B cell (primary cell): Measurements from ENCODE around the gene NHSL2. TPM values are rescaled to one million over a fixed set of nuclear protein-coding genes. Genes with fewer than 3 reads are reported as not detected.

ENCODE experiments used
- ATAC-seq: fragments of 200-7000 bp; cut with Tn5 transposase; one replicate; pipeline ENCODE4 v1.10.0; 2021; ENCODE audit warnings: low read depth, mild to moderate bottlenecking, moderate number of reproducible peaks, moderate library complexity
- CTCF ChIA-PET: fragments of 350-600 bp; sonication (Branson Sonifier 250); formaldehyde crosslinking; loops from one replicate; lab custom pipeline; 2021; ENCODE audit warnings: antibody characterized with exemption, inconsistent platforms; lab: Charles Lee
- POLR2A ChIA-PET: fragments of 350-600 bp; sonication (Branson Sonifier 250); formaldehyde crosslinking; loops from one replicate; lab custom pipeline; 2021; ENCODE audit warnings: antibody characterized with exemption; lab: Charles Lee
- DNase-seq: peaks from one replicate; pipeline ENCODE4 v3.0.0; 2013
- H2AFZ ChIP-seq: 2 replicates; pipeline ENCODE4 v1.6.1; 2012; ENCODE audit warnings: mild to moderate bottlenecking, low read depth, low read length; ENCODE audit not compliant: insufficient read depth, poor library complexity, severe bottlenecking
- H3K27ac ChIP-seq, 2 donors: 1 replicate in 1 of 2; 2 replicates in 1 of 2; pipeline ENCODE4 v1.5.1; 2012 to 2013; ENCODE audit warnings: low read length in 2 of 2, mild to moderate bottlenecking in 2 of 2, moderate library complexity in 1 of 2
- H3K27me3 ChIP-seq, 4 experiments: fragments of 200-600 bp in 1 of 4; sonication (generic) in 1 of 4; replicated peaks in 1 of 4; 1 replicate in 2 of 4; 2 replicates in 2 of 4; pipeline versions ENCODE4 v1.6.1 to v1.7.0; 2013 to 2016; ENCODE audit warnings: low read length in 3 of 4, mild to moderate bottlenecking in 2 of 4, mixed read lengths in 1 of 4, moderate library complexity in 1 of 4; ENCODE audit not compliant: insufficient read depth in 4 of 4, control insufficient read depth in 3 of 4; ENCODE audit errors: control extremely low read depth in 1 of 4
- H3K36me3 ChIP-seq, 2 experiments: replicated peaks in 1 of 2; 1 replicate in 1 of 2; 2 replicates in 1 of 2; pipeline versions ENCODE4 v1.6.1 to v1.7.1; 2013; ENCODE audit warnings: low read length in 1 of 2; ENCODE audit not compliant: insufficient read depth in 2 of 2, control insufficient read depth in 1 of 2; ENCODE audit errors: control extremely low read depth in 1 of 2, extremely low read depth in 1 of 2
- H3K4me1 ChIP-seq, 2 donors: fragments of 200-600 bp in 1 of 2; sonication (generic) in 1 of 2; 1 replicate in 1 of 2; 2 replicates in 1 of 2; pipeline versions ENCODE4 v1.5.1 to v1.6.1; 2013 to 2017; ENCODE audit warnings: low read length in 2 of 2; ENCODE audit not compliant: control insufficient read depth in 2 of 2, insufficient read depth in 2 of 2
- H3K4me2 ChIP-seq: replicated peaks from 2 replicates; pipeline ENCODE3; 2012; ENCODE audit warnings: mild to moderate bottlenecking, low read depth, low read length; ENCODE audit not compliant: poor library complexity, severe bottlenecking
- H3K4me3 ChIP-seq, 5 experiments: fragments of 200-600 bp in 1 of 5; sonication (generic) in 1 of 5; 1 replicate in 3 of 5; 2 replicates in 2 of 5; pipeline versions ENCODE4 v1.5.1 to v1.7.0; 2011 to 2016; ENCODE audit warnings: low read length in 4 of 5, mild to moderate bottlenecking in 4 of 5, low read depth in 2 of 5, control low read depth in 1 of 5, moderate library complexity in 1 of 5; ENCODE audit not compliant: insufficient read depth in 1 of 5; ENCODE audit errors: control extremely low read depth in 1 of 5, extremely low read depth in 1 of 5
- H3K79me2 ChIP-seq: fragments of 200-600 bp; sonication (generic); one replicate; pipeline ENCODE4 v1.6.0; 2016; ENCODE audit warnings: low read length; ENCODE audit not compliant: control insufficient read depth, insufficient read depth
- H3K9ac ChIP-seq: fragments of 200-600 bp; sonication (generic); 2 replicates; pipeline ENCODE4 v1.6.1; 2017; ENCODE audit warnings: mild to moderate bottlenecking, low read length, moderate library complexity
- H3K9me3 ChIP-seq, 3 donors: one replicate each; pipeline versions ENCODE4 v1.6.1 to v1.7.1; 2013; ENCODE audit warnings: low read length in 2 of 3; ENCODE audit not compliant: control insufficient read depth in 2 of 3, insufficient read depth in 1 of 3; ENCODE audit errors: control extremely low read depth in 1 of 3
- H4K20me1 ChIP-seq: 2 replicates; pipeline ENCODE4 v1.6.0; 2012; ENCODE audit warnings: mild to moderate bottlenecking, low read length; ENCODE audit not compliant: insufficient read depth, control insufficient read depth, poor library complexity, severe bottlenecking
- H3K27ac Mint-ChIP-seq: one replicate; pipeline ENCODE4 v1.8.0; 2021; ENCODE audit warnings: mixed read lengths
- H3K27me3 Mint-ChIP-seq: one replicate; pipeline ENCODE4 v1.8.0; 2021; ENCODE audit warnings: mixed read lengths
- H3K4me1 Mint-ChIP-seq: one replicate; pipeline ENCODE4 v1.8.0; 2021; ENCODE audit warnings: mixed read lengths
- H3K4me3 Mint-ChIP-seq: one replicate; pipeline ENCODE4 v1.8.0; 2021; ENCODE audit warnings: mixed read lengths
- H3K9me3 Mint-ChIP-seq: one replicate; pipeline ENCODE4 v1.8.0; 2022; ENCODE audit warnings: mixed read lengths; ENCODE audit not compliant: insufficient read depth
- EZH2 ChIP-seq: IDR thresholded peaks from 2 replicates; pipeline ENCODE4 v1.6.1; 2012; ENCODE audit warnings: borderline replicate concordance, low read depth, mild to moderate bottlenecking, moderate library complexity, low read length; ENCODE audit not compliant: insufficient read depth, poor library complexity, severe bottlenecking
- WGBS: methylation state at CpG from one replicate; pipeline ENCODE4 v1.1.5; 2013; ENCODE audit warnings: missing lambda C conversion rate; ENCODE audit not compliant: insufficient coverage; 5-methylcytosine and 5-hydroxymethylcytosine counted together
- intact Hi-C: fragments of 100-400 bp; cut with micrococcal nuclease; formaldehyde crosslinking; loops from one replicate; pipeline ENCODE4 v1.10.0; 2022
- polyA plus RNA-seq: library from polyadenylated mRNA; depleted of rRNA; stranded (reverse); fragments of >200 nt; gene quantifications from 2 replicates; pipeline ENCODE4 v1.2.3, GENCODE V29; 2012
- total RNA-seq, 2 donors: library from RNA; stranded (reverse); fragments of 120-200 nt in 1 of 2; gene quantifications; 1 replicate in 1 of 2; 2 replicates in 1 of 2; pipeline versions ENCODE4 v1.2.3 to v1.2.4, GENCODE V29; 2013 to 2022
- TF ChIP-seq, protein P1 (sequence below): fragments of 200-600 bp; IDR thresholded peaks from one replicate; pipeline ENCODE4 v1.8.0; 2022; ENCODE audit warnings: antibody characterized with exemption, mild to moderate bottlenecking

Gene NHSL2
- total and polyA plus RNA-seq, 2 donors (not counting 1 experiment from before 2014, with no cell fraction given) = 0.16 to 1.7 TPM

- Mint-ChIP-seq H3K4me1 (peaks cover 4% of the 10 kb centered on the region), H3K27me3 (peaks cover 14% of the 10 kb centered on the region), H3K4me3 (no peak overlapping the region), H3K27ac (no peak overlapping the region), H3K9me3 (no peaks in the 10 kb centered on the region)
- Histone ChIP-seq H3K9ac (no peak overlapping the region), H4K20me1 (no peaks in the 10 kb centered on the region), H3K4me1 (no peaks in the 10 kb centered on the region), H3K4me2 (no peak overlapping the region), H3K36me3 (no peaks in the 10 kb centered on the region), H3K27me3 (peaks cover 0 to 5% (median 0%) of the 10 kb centered on the region in 4 experiments), H3K4me3 (no peak overlapping the region), H3K27ac (no peak overlapping the region), H3K79me2 (no peaks in the 10 kb centered on the region), H2AFZ (no peak overlapping the region), H3K9me3 (no peaks in the 10 kb centered on the region)
- no peak for TF ChIP-seq EZH2
- TF ChIP-seq, protein P1, sequence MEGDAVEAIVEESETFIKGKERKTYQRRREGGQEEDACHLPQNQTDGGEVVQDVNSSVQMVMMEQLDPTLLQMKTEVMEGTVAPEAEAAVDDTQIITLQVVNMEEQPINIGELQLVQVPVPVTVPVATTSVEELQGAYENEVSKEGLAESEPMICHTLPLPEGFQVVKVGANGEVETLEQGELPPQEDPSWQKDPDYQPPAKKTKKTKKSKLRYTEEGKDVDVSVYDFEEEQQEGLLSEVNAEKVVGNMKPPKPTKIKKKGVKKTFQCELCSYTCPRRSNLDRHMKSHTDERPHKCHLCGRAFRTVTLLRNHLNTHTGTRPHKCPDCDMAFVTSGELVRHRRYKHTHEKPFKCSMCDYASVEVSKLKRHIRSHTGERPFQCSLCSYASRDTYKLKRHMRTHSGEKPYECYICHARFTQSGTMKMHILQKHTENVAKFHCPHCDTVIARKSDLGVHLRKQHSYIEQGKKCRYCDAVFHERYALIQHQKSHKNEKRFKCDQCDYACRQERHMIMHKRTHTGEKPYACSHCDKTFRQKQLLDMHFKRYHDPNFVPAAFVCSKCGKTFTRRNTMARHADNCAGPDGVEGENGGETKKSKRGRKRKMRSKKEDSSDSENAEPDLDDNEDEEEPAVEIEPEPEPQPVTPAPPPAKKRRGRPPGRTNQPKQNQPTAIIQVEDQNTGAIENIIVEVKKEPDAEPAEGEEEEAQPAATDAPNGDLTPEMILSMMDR = no peak
- intact Hi-C loops = no loop called here
- WGBS = 92% methylated on average over 5 of the region's 12 CpGs
- CTCF ChIA-PET = interaction anchor here (0.9 kb wide), 1 partner anchor 61 kb away, joined by 3 read pairs; no protein-coding TSS in a partner anchor
- POLR2A ChIA-PET = no interaction called here
- DNase-seq = no peak
- ATAC-seq = no peak
Measured at GRCh38 chrX:72081605-72082320, 171.1 kb downstream of the NHSL2 start.

GRCh38 chrX:72083291-72083690 lies 172.6 kb downstream of the NHSL2 start:
- Histone ChIP-seq H4K20me1 (no peaks in the 10 kb centered on the region), H3K9ac (no peak overlapping the region), H3K27ac (no peak overlapping the region), H3K9me3 (no peaks in the 10 kb centered on the region), H3K36me3 (no peaks in the 10 kb centered on the region), H3K4me3 (no peak overlapping the region), H2AFZ (no peak overlapping the region), H3K4me1 (no peaks in the 10 kb centered on the region), H3K27me3 (peaks cover 0 to 5% (median 0%) of the 10 kb centered on the region in 4 experiments), H3K4me2 (no peak overlapping the region), H3K79me2 (no peaks in the 10 kb centered on the region)
- POLR2A ChIA-PET = no interaction called here
- peaks cover 14% of the 10 kb centered on the region for H3K27me3 Mint-ChIP-seq
- DNase-seq = no peak
- CTCF ChIA-PET = no interaction called here
- no peak overlapping the region for H3K27ac Mint-ChIP-seq
- H3K4me1 Mint-ChIP-seq = peaks cover 4% of the 10 kb centered on the region
- ATAC-seq = no peak
- no peaks in the 10 kb centered on the region for H3K9me3 Mint-ChIP-seq
- WGBS = no CpG with 5 or more reads among the region's 2 CpGs
- intact Hi-C loops = no loop called here
- TF ChIP-seq EZH2 = no peak
- TF ChIP-seq, protein P1 = no peak
- no peak overlapping the region for H3K4me3 Mint-ChIP-seq
